GM23248 (cell line): ENCODE measurements around the gene ZDHHC11. TPM values are rescaled to one million over a fixed set of nuclear protein-coding genes. Genes with fewer than 3 reads are reported as not detected.
"Not testable (repeated sequence)": the region's sequence is repeated elsewhere in the genome, so short reads cannot be mapped to it uniquely, and the experiment has no call there.

ENCODE experiments used
- DNase-seq: peaks from one replicate; pipeline ENCODE4 v3.0.0-alpha.2; 2015
- H2AFZ ChIP-seq: fragments of 200-600 bp; sonication (generic); 2 replicates; pipeline ENCODE4 v1.6.1; 2016; ENCODE audit warnings: antibody characterized with exemption
- H3F3A ChIP-seq: fragments of 200-600 bp; sonication (generic); 2 replicates; pipeline ENCODE4 v1.6.1; 2016; ENCODE audit warnings: mild to moderate bottlenecking, antibody characterized with exemption, mixed run types; ENCODE audit not compliant: insufficient read depth
- H3K27ac ChIP-seq: fragments of 200-600 bp; sonication (generic); 2 replicates; pipeline ENCODE4 v1.5.1; 2016; ENCODE audit warnings: mild to moderate bottlenecking
- H3K27me3 ChIP-seq: fragments of 200-600 bp; sonication (generic); replicated peaks from 2 replicates; pipeline ENCODE4 v1.6.1; 2016; ENCODE audit warnings: mild to moderate bottlenecking; ENCODE audit not compliant: insufficient read depth
- H3K36me3 ChIP-seq: fragments of 200-600 bp; sonication (generic); 2 replicates; pipeline ENCODE4 v1.6.1; 2016; ENCODE audit warnings: low read depth, mild to moderate bottlenecking
- H3K4me1 ChIP-seq: fragments of 200-600 bp; sonication (generic); 2 replicates; pipeline ENCODE4 v1.6.1; 2016; ENCODE audit warnings: mild to moderate bottlenecking; ENCODE audit not compliant: insufficient read depth
- H3K4me2 ChIP-seq: fragments of 200-600 bp; sonication (generic); one replicate; pipeline ENCODE4 v1.6.1; 2016; ENCODE audit warnings: mild to moderate bottlenecking; ENCODE audit not compliant: unreplicated experiment
- H3K4me3 ChIP-seq: fragments of 200-600 bp; sonication (generic); 2 replicates; pipeline ENCODE4 v1.5.1; 2016; ENCODE audit warnings: mild to moderate bottlenecking
- H3K79me2 ChIP-seq: fragments of 200-600 bp; sonication (generic); 2 replicates; pipeline ENCODE4 v1.6.1; 2016; ENCODE audit warnings: mild to moderate bottlenecking; ENCODE audit not compliant: insufficient read depth
- H3K9ac ChIP-seq: fragments of 200-600 bp; sonication (generic); 2 replicates; pipeline ENCODE4 v1.6.1; 2016; ENCODE audit warnings: mild to moderate bottlenecking
- H3K9me2 ChIP-seq: fragments of 200-600 bp; sonication (generic); 2 replicates; pipeline ENCODE4 v1.6.1; 2016; ENCODE audit warnings: mixed run types, mild to moderate bottlenecking, moderate library complexity; ENCODE audit not compliant: insufficient read depth
- H3K9me3 ChIP-seq: fragments of 200-600 bp; sonication (generic); one replicate; pipeline ENCODE4 v1.6.1; 2017; ENCODE audit warnings: low read depth
- H4K20me1 ChIP-seq: fragments of 200-600 bp; sonication (generic); 2 replicates; pipeline ENCODE4 v1.6.0; 2016; ENCODE audit not compliant: insufficient read depth
- EZH2 ChIP-seq: fragments of 200-600 bp; sonication (generic); IDR thresholded peaks from 2 replicates; pipeline ENCODE4 v1.6.1; 2018; ENCODE audit warnings: antibody characterized with exemption, mild to moderate bottlenecking; ENCODE audit not compliant: insufficient read depth, poor library complexity, severe bottlenecking
- EZH2phosphoT487 ChIP-seq: fragments of 200-600 bp; sonication (generic); IDR thresholded peaks from 2 replicates; pipeline ENCODE4 v1.6.1; 2018; ENCODE audit warnings: antibody characterized with exemption, moderate library complexity, mild to moderate bottlenecking, low read depth; ENCODE audit not compliant: insufficient read depth
- WGBS, 2 experiments: methylation state at CpG; one replicate each; pipeline ENCODE4 v1.1.6; 2015 to 2017; ENCODE audit warnings: low lambda C conversion rate in 2 of 2, low coverage in 1 of 2; ENCODE audit errors: missing lambda C conversion rate in 2 of 2; 5-methylcytosine and 5-hydroxymethylcytosine counted together
- in situ Hi-C: fragments of 300-500 bp; cut with MboI; formaldehyde crosslinking; loops from 2 replicates; pipeline ENCODE4 v1.15.0; 2020
- polyA plus RNA-seq: library from polyadenylated mRNA; unstranded; fragments of >200 nt; fragmentation: Nextera tagmentation; extraction: Ambion mirVana; gene quantifications from 2 replicates; pipeline ENCODE4 v1.2.1, GENCODE V29; 2016
- total RNA-seq: library from RNA; depleted of rRNA; stranded (reverse); fragments of >200 nt; shearing (Covaris generic); gene quantifications from 2 replicates; pipeline ENCODE4 v1.2.3, GENCODE V29; 2014

ZDHHC11 gene
- total and polyA plus RNA-seq, 2 experiments from 2014 or later, result 0.26 to 0.65 TPM

GRCh38 chr5:801472-801871, 49.3 kb downstream of the ZDHHC11 start:
- in situ Hi-C loops, result no loop called here
- DNase-seq, result no peak
- H3K79me2 ChIP-seq, result no peaks in the 10 kb centered on the region
- no peaks in the 10 kb centered on the region for H3K9me3 ChIP-seq
- no peaks in the 10 kb centered on the region for H4K20me1 ChIP-seq
- no peaks in the 10 kb centered on the region for H3K9me2 ChIP-seq
- no peak for TF ChIP-seq EZH2phosphoT487
- TF ChIP-seq EZH2, result no peak
- H3K27me3 ChIP-seq, result 0 out of 2 replicates have a peak, but pooled peaks cover 5% of the 10 kb centered on the region
- 7 to 10% methylated on average over 6 of the region's 6 CpGs for WGBS, 2 experiments
- H3F3A ChIP-seq, result no peaks in the 10 kb centered on the region
- no peak overlapping the region for H2AFZ ChIP-seq
- no peaks in the 10 kb centered on the region for H3K4me1 ChIP-seq
- H3K4me3 ChIP-seq, result no peak overlapping the region
- H3K4me2 ChIP-seq, result no peak overlapping the region
- H3K36me3 ChIP-seq, result no peaks in the 10 kb centered on the region
- no peak overlapping the region for H3K9ac ChIP-seq
- H3K27ac ChIP-seq, result no peak overlapping the region

- H3K9ac ChIP-seq, H3K9me3 ChIP-seq, DNase-seq, H3K36me3 ChIP-seq, H3K4me2 ChIP-seq, H3K79me2 ChIP-seq, H3K27me3 ChIP-seq, H3K4me1 ChIP-seq, H3F3A ChIP-seq, H3K27ac ChIP-seq, H3K4me3 ChIP-seq, H3K9me2 ChIP-seq, H4K20me1 ChIP-seq, in situ Hi-C loops, H2AFZ ChIP-seq: not testable (repeated sequence)
- 30 to 33% methylated on average over 4 of the region's 4 CpGs for WGBS, 2 experiments
Measured at GRCh38 chr5:801055-801454, 49.7 kb downstream of the ZDHHC11 start.

GRCh38 chr5:798505-799138, 52.2 kb downstream of the ZDHHC11 start:
- H3K9ac ChIP-seq, H3F3A ChIP-seq, H3K36me3 ChIP-seq, H3K79me2 ChIP-seq, H3K27me3 ChIP-seq, H3K4me1 ChIP-seq, DNase-seq, H4K20me1 ChIP-seq, H3K27ac ChIP-seq, H3K9me2 ChIP-seq, H3K4me2 ChIP-seq, H3K9me3 ChIP-seq, H3K4me3 ChIP-seq, in situ Hi-C loops, H2AFZ ChIP-seq: not testable (repeated sequence)
- WGBS, 2 experiments, result 27 to 59% methylated on average over 4 to 6 of the region's 6 CpGs

GRCh38 chr5:797986-798385, 52.8 kb downstream of the ZDHHC11 start:
- H3K4me2 ChIP-seq, H3K4me3 ChIP-seq, DNase-seq, H3F3A ChIP-seq, H4K20me1 ChIP-seq, in situ Hi-C loops, H2AFZ ChIP-seq, H3K36me3 ChIP-seq, H3K9ac ChIP-seq, H3K27ac ChIP-seq, H3K79me2 ChIP-seq, H3K9me2 ChIP-seq, H3K4me1 ChIP-seq, H3K27me3 ChIP-seq, H3K9me3 ChIP-seq: not testable (repeated sequence)
- 55 to 63% methylated on average over 2 to 3 of the region's 4 CpGs for WGBS, 2 experiments

- H3K4me3 ChIP-seq, in situ Hi-C loops, H3K9ac ChIP-seq: not testable (repeated sequence)
Measured at GRCh38 chr5:795873-796272, 54.9 kb downstream of the ZDHHC11 start.

GRCh38 chr5:794948-795347, 55.8 kb downstream of the ZDHHC11 start:
- H4K20me1 ChIP-seq, H3K9ac ChIP-seq, H3K27ac ChIP-seq, H3K27me3 ChIP-seq, H3K9me2 ChIP-seq, in situ Hi-C loops, H2AFZ ChIP-seq, H3K79me2 ChIP-seq, H3K36me3 ChIP-seq, H3F3A ChIP-seq, H3K4me1 ChIP-seq, DNase-seq, H3K4me2 ChIP-seq, H3K4me3 ChIP-seq, H3K9me3 ChIP-seq: not testable (repeated sequence)
- 33 to 36% methylated on average over 1 of the region's 1 CpG for WGBS, 2 experiments

More at GRCh38 chr5:795873-796272, 54.9 kb downstream of the ZDHHC11 start:
- not testable (repeated sequence) for H3K4me2 ChIP-seq, H3K4me1 ChIP-seq, H3K9me3 ChIP-seq, H4K20me1 ChIP-seq, H3K36me3 ChIP-seq, H3K79me2 ChIP-seq, H3K27ac ChIP-seq, H2AFZ ChIP-seq, H3K9me2 ChIP-seq, H3F3A ChIP-seq, DNase-seq, H3K27me3 ChIP-seq
- 33 to 46% methylated on average over 1 of the region's 1 CpG for WGBS, 2 experiments

GRCh38 chr5:788703-789102, 62.1 kb downstream of the ZDHHC11 start:
- H3K9me3 ChIP-seq, H3K79me2 ChIP-seq, H3K9me2 ChIP-seq, H3K4me2 ChIP-seq, H3K4me3 ChIP-seq, H4K20me1 ChIP-seq, H3F3A ChIP-seq, H3K36me3 ChIP-seq, H3K4me1 ChIP-seq, H2AFZ ChIP-seq, in situ Hi-C loops, H3K9ac ChIP-seq, H3K27me3 ChIP-seq, H3K27ac ChIP-seq, DNase-seq: not testable (repeated sequence)
- WGBS, 2 experiments, result 75 to 77% methylated on average over 10 of the region's 10 CpGs
